HG03432 (cell line): Measurements from ENCODE around the gene AFG1L.
"Not testable (repeated sequence)": the region's sequence is repeated elsewhere in the genome, so short reads cannot be mapped to it uniquely, and the experiment has no call there.

ENCODE experiments used
- ATAC-seq: cut with Tn5 transposase; IDR thresholded peaks from one replicate; pipeline ENCODE4 v1.9.1; 2021; ENCODE audit warnings: mild to moderate bottlenecking, moderate library complexity; ENCODE audit not compliant: unreplicated experiment

The AFG1L gene

GRCh38 chr6:108407904-108408827, 113.3 kb downstream of the AFG1L start:
- ATAC-seq: no peak

GRCh38 chr6:108408861-108409260, 114.0 kb downstream of the AFG1L start:
- ATAC-seq: no peak

- ATAC-seq: not testable (repeated sequence)
Observed at GRCh38 chr6:108416047-108416833, 121.4 kb downstream of the AFG1L start.

GRCh38 chr6:108417027-108417426, 122.2 kb downstream of the AFG1L start:
- ATAC-seq: no peak

DNA sequence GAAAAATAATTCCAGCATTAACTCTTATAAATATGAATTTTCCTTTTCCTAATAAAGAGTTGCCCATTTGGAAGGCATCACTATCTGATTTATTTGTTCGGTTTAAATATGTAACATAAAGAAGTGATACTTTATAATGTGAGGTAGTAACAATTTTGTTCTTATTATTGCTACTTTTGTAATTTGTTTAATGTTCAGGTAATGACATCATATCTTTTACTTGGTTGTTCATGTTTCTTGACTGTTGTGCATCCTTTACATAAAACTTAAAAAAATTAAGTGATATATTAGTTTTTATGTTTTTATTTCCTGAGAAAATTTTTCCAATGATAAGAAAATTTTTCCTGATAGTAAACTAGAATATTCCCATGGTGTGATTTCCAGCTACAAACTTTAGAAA, 124.6 kb downstream of the AFG1L start:
- ATAC-seq: no peak

DNA sequence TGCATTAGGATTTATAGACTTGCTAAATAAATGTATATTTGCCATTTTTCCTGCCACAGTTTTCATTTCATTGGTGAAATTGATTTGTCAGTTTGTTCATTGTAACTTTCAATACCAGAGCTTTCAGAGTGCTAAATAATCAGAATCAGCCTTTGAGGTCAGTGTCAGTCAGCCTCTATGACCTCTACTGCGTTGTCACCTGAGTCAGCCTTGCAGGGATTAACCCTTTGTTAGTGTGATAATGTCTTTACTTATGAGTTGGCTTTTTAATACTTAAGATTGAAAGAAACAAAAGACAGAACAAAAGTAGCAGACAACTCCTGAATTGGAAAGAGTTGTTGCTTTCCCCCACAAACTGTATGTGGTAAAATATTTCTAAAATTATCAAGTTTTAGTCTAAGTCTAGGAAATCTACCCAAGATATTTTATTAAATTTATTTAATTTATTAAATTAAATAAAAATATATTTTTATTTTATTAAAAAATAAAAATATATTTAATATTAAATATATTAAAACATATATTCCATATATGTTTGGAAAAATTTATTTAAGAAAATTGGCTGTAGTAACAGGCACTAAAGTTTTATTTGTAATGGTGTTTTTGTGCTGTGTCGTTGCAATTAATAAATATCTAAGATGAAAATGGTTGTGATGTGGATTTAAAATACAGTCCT, 125.2 kb downstream of the AFG1L start:
- ATAC-seq: no peak

DNA sequence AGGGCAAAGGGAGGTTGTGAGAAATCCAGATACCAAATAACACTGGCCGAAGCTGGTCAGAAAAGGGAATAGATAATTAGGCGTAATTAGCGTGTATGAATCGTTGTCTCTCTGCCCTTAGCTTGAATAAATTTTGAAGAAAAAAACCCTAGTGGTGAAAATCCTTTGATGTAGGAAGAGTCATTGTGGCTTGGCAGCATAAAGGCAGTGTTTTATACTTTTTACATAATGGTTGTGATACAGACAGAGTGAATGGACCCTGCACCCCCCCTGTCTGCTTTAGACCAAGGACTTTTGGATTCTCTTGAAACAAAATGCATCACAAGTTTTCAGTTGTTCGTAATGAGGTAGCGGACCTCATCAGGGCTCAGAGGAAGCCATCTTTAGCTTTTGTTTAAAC, 126.5 kb downstream of the AFG1L start:
- ATAC-seq: no peak

- ATAC-seq: no peak
Observed at GRCh38 chr6:108423982-108424705, 129.3 kb downstream of the AFG1L start.

GRCh38 chr6:108425428-108425827, 130.6 kb downstream of the AFG1L start:
- ATAC-seq: no peak

DNA sequence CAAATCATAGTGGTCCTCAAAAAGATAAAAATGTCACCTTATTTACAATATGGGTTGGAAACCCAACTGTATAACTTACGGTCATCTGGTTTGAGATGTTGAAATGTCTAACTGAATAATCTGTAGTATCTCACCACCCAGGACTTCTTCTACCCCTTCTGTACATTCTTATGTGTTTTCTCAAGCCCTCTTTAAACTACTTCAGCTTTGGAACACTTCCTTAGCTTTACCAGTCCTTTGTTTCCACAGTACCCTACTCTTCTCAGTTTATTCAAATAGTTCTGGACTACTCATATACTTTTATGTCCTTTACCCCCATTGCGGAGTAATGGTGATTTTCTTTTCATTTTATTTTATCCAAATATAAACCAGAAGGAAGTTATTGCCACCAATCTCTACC, 137.3 kb downstream of the AFG1L start:
- no peak for ATAC-seq

DNA sequence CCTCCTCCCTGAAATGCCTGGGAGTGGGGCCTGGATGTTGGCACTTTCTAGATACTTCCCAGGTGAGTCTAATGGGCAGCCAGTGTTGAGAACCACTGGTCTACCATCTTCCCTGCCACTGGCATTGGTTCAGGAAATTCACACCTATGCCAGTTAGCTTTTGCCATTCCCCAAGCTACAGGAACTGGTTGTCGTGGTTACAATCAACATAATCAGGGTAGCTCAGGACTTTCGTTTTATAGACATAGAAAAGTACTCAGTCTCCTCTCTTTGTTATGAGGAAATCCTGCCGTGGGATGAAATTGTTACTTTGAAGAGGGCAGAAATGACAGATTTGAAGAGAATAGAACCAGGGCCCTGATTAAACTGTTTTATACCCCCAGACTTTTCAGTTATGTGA, 137.9 kb downstream of the AFG1L start:
- no peak for ATAC-seq

GRCh38 chr6:108434222-108434621, 139.4 kb downstream of the AFG1L start:
- ATAC-seq: no peak

- ATAC-seq: no peak
Observed at GRCh38 chr6:108435391-108435790, 140.5 kb downstream of the AFG1L start.

- no peak for ATAC-seq
Observed at GRCh38 chr6:108436771-108437170, 141.9 kb downstream of the AFG1L start.

- ATAC-seq: no peak
Observed at GRCh38 chr6:108437821-108438220, 143.0 kb downstream of the AFG1L start.

- no peak for ATAC-seq
Observed at GRCh38 chr6:108438918-108439317, 144.1 kb downstream of the AFG1L start.

DNA sequence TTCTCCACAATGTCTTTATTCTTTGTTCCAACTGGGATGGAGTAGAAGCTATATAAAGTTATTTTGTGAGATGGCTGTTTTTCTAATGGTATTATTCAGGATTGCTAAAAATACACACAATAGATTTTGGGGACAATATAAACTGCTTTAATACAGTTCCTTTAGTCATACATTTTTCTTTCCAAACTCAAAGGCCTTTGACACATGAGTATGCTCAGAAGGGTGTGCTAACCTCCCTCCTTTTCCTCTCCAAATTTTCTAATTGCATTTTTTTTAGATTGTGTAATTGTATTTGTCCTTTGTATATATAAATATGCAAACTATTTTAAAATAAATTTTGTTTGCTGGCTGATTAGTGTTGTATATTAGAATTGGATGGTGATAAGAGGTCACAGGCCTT, 146.3 kb downstream of the AFG1L start:
- ATAC-seq: no peak

DNA sequence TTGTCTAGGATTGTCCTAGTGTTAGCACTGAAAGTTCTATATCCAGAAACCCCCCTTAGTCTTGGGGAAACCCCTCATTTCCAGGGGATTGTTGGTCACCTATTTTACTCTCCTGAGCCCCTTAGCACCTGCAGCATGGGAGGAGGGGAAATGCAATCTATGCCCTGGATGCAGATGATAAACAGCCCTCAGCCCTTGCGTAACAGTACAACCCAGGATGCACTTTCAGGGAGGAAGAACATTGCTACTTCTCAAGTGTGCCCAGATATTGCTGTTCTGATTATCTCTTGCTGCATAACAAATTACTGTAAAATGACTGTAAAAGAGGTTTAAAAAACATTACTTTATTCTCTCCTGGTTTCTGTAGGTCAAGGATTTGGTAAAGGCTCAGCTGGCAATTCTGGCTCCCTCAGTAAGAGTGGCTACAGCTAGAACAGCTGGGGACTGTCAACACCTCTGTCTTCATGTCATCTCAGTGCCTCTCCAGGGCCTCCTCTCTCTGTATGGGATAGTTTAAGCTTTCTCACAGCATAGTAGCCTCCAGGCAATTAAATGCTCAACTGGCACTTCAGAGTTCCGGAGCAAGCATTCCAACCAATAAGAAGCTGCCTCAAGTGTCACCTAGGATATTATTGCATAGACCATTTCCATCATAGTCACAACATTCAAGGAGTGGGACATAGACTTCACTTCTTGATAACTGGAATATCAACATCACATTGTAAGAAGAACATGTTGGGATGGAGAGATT, 148.1 kb downstream of the AFG1L start:
- ATAC-seq: no peak

DNA sequence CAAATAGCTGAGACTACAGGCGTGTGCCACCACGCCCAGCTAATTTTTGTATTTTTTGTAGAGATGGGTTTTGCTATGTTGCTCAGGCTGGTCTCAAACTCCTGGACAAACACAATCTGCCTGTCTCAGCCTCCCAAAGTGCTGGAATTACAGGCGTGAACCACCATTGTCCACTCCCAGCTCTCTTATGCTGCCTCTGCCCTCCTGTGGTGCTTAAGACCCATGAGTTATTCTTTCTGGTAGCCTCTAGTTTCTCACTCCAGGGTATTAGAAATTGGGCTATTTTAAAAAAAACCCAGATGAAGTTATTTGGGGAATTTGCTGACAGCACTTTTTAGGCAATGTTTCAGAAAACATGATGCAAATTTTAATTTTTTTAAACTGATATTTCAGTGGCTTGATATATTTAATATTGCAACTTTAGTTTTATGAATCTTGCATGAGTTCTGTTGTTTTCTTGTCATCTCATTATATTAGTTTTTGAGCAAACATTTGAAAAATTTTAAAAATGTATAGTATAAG, 151.8 kb downstream of the AFG1L start:
- ATAC-seq: no peak

GRCh38 chr6:108448481-108448880, 153.6 kb downstream of the AFG1L start:
- ATAC-seq: no peak
